ENCODE results near the gene CACNA1I. TPM values are rescaled to one million over a fixed set of nuclear protein-coding genes. Genes with fewer than 3 reads are reported as not detected.
A peak's percentile ranks its signal among the peaks of the same experiment; 100 is the strongest.

CACNA1I gene
- total and polyA plus RNA-seq, 3 experiments from 2014 or later: 0.71 to 4.6 (median 4.6) TPM

DNA sequence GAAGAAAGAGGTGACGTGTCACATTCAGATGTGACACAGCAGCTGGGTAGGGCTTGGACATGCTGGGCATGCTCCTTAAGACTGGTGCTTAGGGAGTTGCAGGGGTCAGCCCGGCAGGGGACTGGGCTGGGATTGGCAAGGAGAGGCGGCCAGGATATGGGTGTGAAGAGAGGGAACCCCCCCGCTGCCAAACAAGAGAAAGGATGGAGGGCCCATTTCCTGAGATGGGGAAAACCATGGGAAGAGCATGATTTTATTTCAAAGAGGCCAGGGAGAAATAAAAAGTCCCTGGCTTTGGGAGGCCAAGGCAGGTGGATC, 44.9 kb upstream of the CACNA1I start:
- peaks cover 71 to 90% (median 82%) of the 10 kb centered on the region in 3 donors for H3K4me1 Mint-ChIP-seq

DNA sequence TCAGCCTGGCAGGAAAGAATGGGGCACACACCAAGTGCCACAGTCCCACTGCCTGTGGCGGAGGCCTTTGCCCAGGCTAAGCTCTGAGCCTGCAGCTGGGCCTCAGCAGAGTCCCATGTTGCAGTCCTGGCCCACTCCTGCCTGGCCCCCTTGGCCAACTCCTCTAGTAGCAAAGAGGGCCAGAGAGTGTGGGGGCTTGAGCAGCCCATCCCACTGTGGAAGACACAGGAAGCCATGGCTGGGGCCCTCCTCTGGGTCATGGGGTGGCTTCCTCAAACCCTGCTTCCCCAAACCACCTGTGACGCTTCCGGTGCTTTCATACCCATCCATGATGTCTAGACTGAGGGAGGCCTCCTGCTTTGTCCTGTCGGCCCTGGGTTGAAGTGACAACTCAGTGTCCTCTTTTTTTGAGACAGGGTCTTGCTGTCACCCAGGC, 43.8 kb upstream of the CACNA1I start:
- H3K27ac ChIP-seq (ENCODE audit: low read depth, low read length): no peak overlapping the region
- H3K4me3 ChIP-seq (ENCODE audit: low read length): peak overlapping the region; percentile 16
- H3K4me1 Mint-ChIP-seq: peaks cover 75 to 94% (median 85%) of the 10 kb centered on the region in 3 donors
- H3K4me3 Mint-ChIP-seq: peak overlapping the region in 4 of 7 donors; percentile 32 to 69 (median 46)
- peaks cover 3 to 72% (median 14%) of the 10 kb centered on the region in 3 donors for H3K36me3 Mint-ChIP-seq
- peaks cover 79% of the 10 kb centered on the region for H3K4me1 ChIP-seq (ENCODE audit: insufficient read depth, low read length)
- ChIA-PET CTCF (interaction anchor here (1.2 to 4.9 kb wide), 5 partner anchors 8 to 34 kb away, joined by 3 to 52 read pairs (median 21); no protein-coding TSS in a partner anchor), POLR2A (interaction anchor here (0.6 to 1.6 kb wide), 5 partner anchors 25 to 736 kb away, joined by 3 to 12 read pairs (median 6); partner anchors contain the start of gene MIEF1)
- no peaks in the 10 kb centered on the region for H3K27me3 Mint-ChIP-seq
- DNase-seq: peak in 2 of 5 donors; percentile 34 to 35
- no peaks in the 10 kb centered on the region for H3K27me3 ChIP-seq (ENCODE audit: insufficient read depth, low read length, poor library complexity, severe bottlenecking)
- H3K27ac Mint-ChIP-seq: peak overlapping the region; percentile 84 to 95 (median 90)
- peaks cover 41% of the 10 kb centered on the region for H3K36me3 ChIP-seq (ENCODE audit: insufficient read depth, low read length)
- H3K9me3 ChIP-seq (ENCODE audit: low read length): no peaks in the 10 kb centered on the region
- no peaks in the 10 kb centered on the region for H3K9me3 Mint-ChIP-seq

More for the DNA sequence above, 44.9 kb upstream of the CACNA1I start:
- Mint-ChIP-seq H3K27me3 (peaks cover 0 to 4% of the 10 kb centered on the region in 2 donors), H3K9me3 (no peaks in the 10 kb centered on the region), H3K4me3 (peak overlapping the region in 2 of 7 donors; percentile 30 to 43), H3K27ac (peak overlapping the region; percentile 34 to 97 (median 77)), H3K36me3 (peaks cover 5 to 73% (median 15%) of the 10 kb centered on the region in 3 donors)
- POLR2A ChIA-PET: no interaction called here
- no peaks in the 10 kb centered on the region for H3K27me3 ChIP-seq (ENCODE audit: insufficient read depth, low read length, poor library complexity, severe bottlenecking)
- H3K4me3 ChIP-seq (ENCODE audit: low read length): no peak overlapping the region
- H3K27ac ChIP-seq (ENCODE audit: low read depth, low read length): no peak overlapping the region
- peaks cover 43% of the 10 kb centered on the region for H3K36me3 ChIP-seq (ENCODE audit: insufficient read depth, low read length)
- CTCF ChIA-PET: interaction anchor here (1.2 to 1.9 kb wide), 4 partner anchors 9 to 127 kb away, joined by 3 to 9 read pairs (median 3); no protein-coding TSS in a partner anchor
- peaks cover 76% of the 10 kb centered on the region for H3K4me1 ChIP-seq (ENCODE audit: insufficient read depth, low read length)
- no peaks in the 10 kb centered on the region for H3K9me3 ChIP-seq (ENCODE audit: low read length)
- no peak for DNase-seq

DNA sequence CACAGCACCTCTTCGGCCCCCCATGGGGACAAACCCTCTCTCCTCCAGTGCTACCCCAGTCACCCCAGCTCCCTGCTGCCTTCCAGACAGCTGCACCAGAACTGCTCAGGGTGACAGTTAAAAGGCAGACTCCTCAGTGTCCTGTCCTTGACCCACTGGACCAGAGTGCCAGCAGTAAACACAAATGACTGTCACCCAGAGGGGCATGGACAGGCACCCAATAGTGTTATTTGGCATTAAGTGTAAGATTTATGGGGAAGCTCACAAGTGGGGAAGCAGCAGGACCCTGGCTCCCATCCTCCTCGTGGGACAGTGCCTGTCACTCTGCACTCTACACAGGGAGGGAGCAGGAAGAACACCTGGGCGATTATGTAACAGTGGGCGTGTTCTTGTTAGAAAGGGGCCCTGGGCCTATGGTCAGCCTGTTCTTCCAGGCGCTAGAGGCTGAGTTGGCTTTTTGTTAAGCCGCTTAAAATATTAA, 43.0 kb upstream of the CACNA1I start:
- ChIA-PET POLR2A (interaction anchor here (1.6 kb wide), 1 partner anchor 26 kb away, joined by 9 read pairs; the partner anchor contains the start of gene MIEF1), CTCF (interaction anchor here (1.2 to 4.9 kb wide), 6 partner anchors 7 to 509 kb away, joined by 3 to 52 read pairs (median 22); partner anchors contain the start of gene ATF4)
- no peak overlapping the region for H3K27ac ChIP-seq (ENCODE audit: low read depth, low read length)
- Mint-ChIP-seq H3K36me3 (peaks cover 0 to 71% (median 7%) of the 10 kb centered on the region in 3 donors), H3K27ac (peak overlapping the region; percentile 84 to 95 (median 90)), H3K9me3 (no peaks in the 10 kb centered on the region), H3K27me3 (no peaks in the 10 kb centered on the region), H3K4me3 (peak overlapping the region in 4 of 7 donors; percentile 3 to 56 (median 42)), H3K4me1 (peaks cover 71 to 92% (median 84%) of the 10 kb centered on the region in 3 donors)
- no peaks in the 10 kb centered on the region for H3K9me3 ChIP-seq (ENCODE audit: low read length)
- peaks cover 77% of the 10 kb centered on the region for H3K4me1 ChIP-seq (ENCODE audit: insufficient read depth, low read length)
- peaks cover 33% of the 10 kb centered on the region for H3K36me3 ChIP-seq (ENCODE audit: insufficient read depth, low read length)
- no peak overlapping the region for H3K4me3 ChIP-seq (ENCODE audit: low read length)
- no peak for DNase-seq
- H3K27me3 ChIP-seq (ENCODE audit: insufficient read depth, low read length, poor library complexity, severe bottlenecking): no peaks in the 10 kb centered on the region

DNA sequence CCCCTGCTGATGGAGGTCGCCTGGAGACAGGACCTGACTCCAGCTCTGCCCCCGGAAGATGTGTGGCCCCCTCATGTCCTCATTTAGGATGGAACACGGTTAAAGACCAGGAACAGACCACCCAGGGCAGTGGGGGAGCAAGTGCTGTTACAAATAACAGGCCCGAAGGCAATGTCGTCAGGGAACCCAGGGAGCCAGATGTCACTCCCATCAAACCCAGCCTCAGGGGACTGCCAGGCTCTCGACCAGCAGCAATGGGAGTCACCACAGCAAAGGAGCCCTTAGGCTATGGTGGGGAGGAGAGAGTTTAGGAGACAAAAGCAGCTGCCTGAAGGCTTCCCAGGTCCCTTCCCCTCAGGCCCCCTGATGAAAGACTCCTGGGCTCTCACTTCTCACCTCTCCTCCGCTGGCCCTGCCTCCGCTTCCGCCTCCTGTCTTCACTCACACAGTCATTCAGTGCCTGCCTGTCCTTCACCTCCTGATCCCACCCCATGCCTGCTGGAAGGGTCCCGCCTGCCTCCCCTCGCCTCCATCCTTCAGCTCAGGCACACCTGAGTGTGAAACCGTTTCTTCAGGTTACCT, 42.4 kb upstream of the CACNA1I start:
- H3K4me3 Mint-ChIP-seq: peak overlapping the region in 2 of 7 donors; percentile 47 to 56
- peaks cover 69 to 91% (median 83%) of the 10 kb centered on the region in 3 donors for H3K4me1 Mint-ChIP-seq
- POLR2A ChIA-PET: interaction anchor here (1.3 to 2.3 kb wide), 4 partner anchors 8 to 516 kb away, joined by 3 to 33 read pairs (median 8); partner anchors contain the start of genes ATF4, MIEF1 and TAB1
- Histone ChIP-seq H3K9me3 (ENCODE audit: low read length) (no peaks in the 10 kb centered on the region), H3K4me3 (ENCODE audit: low read length) (no peak overlapping the region), H3K36me3 (ENCODE audit: insufficient read depth, low read length) (peaks cover 28% of the 10 kb centered on the region), H3K27ac (ENCODE audit: low read depth, low read length) (no peak overlapping the region), H3K27me3 (ENCODE audit: insufficient read depth, low read length, poor library complexity, severe bottlenecking) (no peaks in the 10 kb centered on the region), H3K4me1 (ENCODE audit: insufficient read depth, low read length) (peaks cover 71% of the 10 kb centered on the region)
- DNase-seq: no peak
- peaks cover 0 to 66% (median 3%) of the 10 kb centered on the region in 3 donors for H3K36me3 Mint-ChIP-seq
- peak overlapping the region; percentile 47 to 95 (median 88) for H3K27ac Mint-ChIP-seq
- no peaks in the 10 kb centered on the region for H3K27me3 Mint-ChIP-seq
- CTCF ChIA-PET: interaction anchor here (0.9 to 4.9 kb wide), 23 partner anchors 8 to 658 kb away, joined by 3 to 57 read pairs (median 10); partner anchors contain the start of genes ATF4, MIEF1, RPL3 and TAB1
- no peaks in the 10 kb centered on the region for H3K9me3 Mint-ChIP-seq

DNA sequence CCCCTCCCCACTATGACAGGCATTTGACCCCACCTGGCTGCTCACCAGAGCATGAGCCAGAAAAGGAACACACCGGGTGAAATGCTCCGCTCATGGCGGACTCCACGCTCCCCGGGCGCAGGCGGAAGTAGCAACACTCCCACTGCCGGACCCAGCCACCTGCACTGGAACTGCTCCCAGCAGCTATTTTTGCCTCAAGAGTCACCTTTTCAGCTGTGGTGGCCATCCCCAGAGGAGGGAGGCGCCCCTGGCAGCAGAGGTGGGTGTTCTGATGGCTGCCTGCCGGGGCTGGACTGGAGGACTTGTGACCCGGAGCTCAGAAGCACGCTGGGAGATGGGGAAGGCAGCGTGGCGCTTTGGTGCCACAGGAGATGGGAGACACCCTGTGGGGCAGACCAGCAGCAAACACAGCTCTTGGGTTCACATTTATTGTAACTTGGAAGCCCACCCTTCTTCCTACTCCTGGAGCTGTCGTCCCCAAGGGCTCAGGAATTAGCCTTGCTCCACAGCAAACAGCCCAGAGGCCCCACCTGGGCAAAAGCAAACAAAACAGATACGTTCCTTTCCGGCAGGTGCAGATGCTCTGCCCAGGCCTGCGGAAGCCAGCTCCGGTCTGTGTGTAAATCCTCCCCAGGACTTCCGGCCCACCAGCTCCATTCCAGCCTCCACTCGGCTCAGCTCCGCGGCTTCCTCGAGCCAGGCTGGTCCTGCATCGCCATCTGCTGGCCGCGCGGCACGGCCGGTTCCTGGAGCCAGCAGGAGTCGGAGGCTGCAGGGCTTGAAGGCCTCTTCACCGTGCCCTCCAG, 41.7 kb upstream of the CACNA1I start:
- ChIA-PET CTCF (interaction anchor here (0.6 to 4.9 kb wide), 44 partner anchors 9 to 659 kb away, joined by 3 to 57 read pairs (median 4); partner anchors contain the start of genes ATF4, MIEF1, RPL3 and TAB1), POLR2A (interaction anchor here (0.5 to 2.3 kb wide), 12 partner anchors 8 to 515 kb away, joined by 3 to 33 read pairs (median 4); partner anchors contain the start of genes ATF4, MIEF1, RPL3 and TAB1)
- Histone ChIP-seq H3K36me3 (ENCODE audit: insufficient read depth, low read length) (peaks cover 25% of the 10 kb centered on the region), H3K4me3 (ENCODE audit: low read length) (peak overlapping the region; percentile 25), H3K9me3 (ENCODE audit: low read length) (no peaks in the 10 kb centered on the region), H3K27ac (ENCODE audit: low read depth, low read length) (no peak overlapping the region), H3K27me3 (ENCODE audit: insufficient read depth, low read length, poor library complexity, severe bottlenecking) (no peaks in the 10 kb centered on the region), H3K4me1 (ENCODE audit: insufficient read depth, low read length) (peaks cover 67% of the 10 kb centered on the region)
- H3K36me3 Mint-ChIP-seq: peaks cover 0 to 62% (median 3%) of the 10 kb centered on the region in 3 donors
- H3K27me3 Mint-ChIP-seq: no peaks in the 10 kb centered on the region
- H3K4me1 Mint-ChIP-seq: peaks cover 66 to 89% (median 83%) of the 10 kb centered on the region in 3 donors
- H3K4me3 Mint-ChIP-seq: peak overlapping the region; percentile 40 to 87 (median 73)
- H3K27ac Mint-ChIP-seq: peak overlapping the region; percentile 80 to 94 (median 86)
- H3K9me3 Mint-ChIP-seq: no peaks in the 10 kb centered on the region
- DNase-seq: peak; percentile 87 to 95 (median 88)

DNA sequence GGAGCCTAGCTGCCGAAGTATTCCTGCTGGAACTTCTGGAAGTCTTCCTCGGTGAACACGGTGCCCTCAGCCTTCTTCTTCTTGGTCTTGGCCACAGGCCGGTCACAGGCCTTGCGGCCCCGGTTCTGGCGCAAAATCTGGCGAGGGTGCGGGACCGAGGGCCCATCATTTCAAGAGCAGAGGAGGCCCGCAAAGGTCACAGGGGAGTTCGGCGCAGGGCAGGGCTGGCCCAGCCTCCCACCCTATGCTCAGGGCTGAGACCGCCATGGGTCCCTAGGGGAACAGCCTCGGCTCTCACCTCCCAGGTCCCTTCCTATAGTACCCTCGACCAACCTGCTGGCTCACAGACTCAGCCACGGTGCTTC, 41.1 kb upstream of the CACNA1I start:
- Histone ChIP-seq H3K27ac (ENCODE audit: low read depth, low read length) (no peak overlapping the region), H3K4me3 (ENCODE audit: low read length) (no peak overlapping the region), H3K36me3 (ENCODE audit: insufficient read depth, low read length) (peaks cover 19% of the 10 kb centered on the region), H3K4me1 (ENCODE audit: insufficient read depth, low read length) (peaks cover 64% of the 10 kb centered on the region), H3K27me3 (ENCODE audit: insufficient read depth, low read length, poor library complexity, severe bottlenecking) (no peaks in the 10 kb centered on the region), H3K9me3 (ENCODE audit: low read length) (no peaks in the 10 kb centered on the region)
- Mint-ChIP-seq H3K4me3 (peak overlapping the region; percentile 40 to 87 (median 73)), H3K27me3 (no peaks in the 10 kb centered on the region), H3K9me3 (no peaks in the 10 kb centered on the region), H3K27ac (peak overlapping the region in 7 of 8 donors; percentile 73 to 92 (median 85)), H3K36me3 (peaks cover 0 to 56% (median 3%) of the 10 kb centered on the region in 3 donors), H3K4me1 (peaks cover 65 to 88% (median 81%) of the 10 kb centered on the region in 3 donors)
- ChIA-PET POLR2A (interaction anchor here (0.5 to 2.3 kb wide), 13 partner anchors 9 to 515 kb away, joined by 3 to 33 read pairs (median 4); partner anchors contain the start of genes ATF4, MIEF1, RPL3 and TAB1), CTCF (interaction anchor here (0.7 to 4.9 kb wide), 41 partner anchors 9 to 660 kb away, joined by 3 to 57 read pairs (median 4); partner anchors contain the start of genes ATF4, MIEF1, RPL3 and TAB1)
- no peak for DNase-seq

DNA sequence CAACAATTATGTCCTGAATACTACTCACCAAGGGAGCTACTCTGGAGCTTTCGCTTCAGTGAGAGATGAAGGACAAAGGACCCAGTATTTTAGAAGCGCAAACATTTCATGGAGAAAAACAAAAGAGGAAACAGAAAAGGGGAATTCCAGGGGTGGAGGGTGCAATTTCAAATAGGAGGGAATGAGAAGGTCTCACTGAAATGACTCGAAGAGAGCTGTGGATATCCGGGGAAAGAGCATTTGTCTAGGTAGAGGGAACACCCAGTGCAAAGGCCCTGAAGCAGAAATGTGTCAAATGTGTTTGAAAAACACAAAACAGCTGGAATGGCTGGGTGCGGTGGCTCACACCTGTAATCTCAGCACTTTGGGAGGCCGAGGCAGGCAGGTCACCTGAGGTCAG, 40.4 kb upstream of the CACNA1I start:
- POLR2A ChIA-PET: interaction anchor here (0.5 to 2.3 kb wide), 5 partner anchors 10 to 514 kb away, joined by 3 to 33 read pairs (median 4); partner anchors contain the start of genes ATF4 and TAB1
- H3K4me3 Mint-ChIP-seq: peak overlapping the region; percentile 0 to 92 (median 69)
- CTCF ChIA-PET: interaction anchor here (0.8 to 4.9 kb wide), 15 partner anchors 10 to 495 kb away, joined by 3 to 57 read pairs (median 5); partner anchors contain the start of genes ATF4, MIEF1 and TAB1
- Histone ChIP-seq H3K36me3 (ENCODE audit: insufficient read depth, low read length) (peaks cover 18% of the 10 kb centered on the region), H3K4me3 (ENCODE audit: low read length) (no peak overlapping the region), H3K9me3 (ENCODE audit: low read length) (no peaks in the 10 kb centered on the region), H3K4me1 (ENCODE audit: insufficient read depth, low read length) (peaks cover 70% of the 10 kb centered on the region), H3K27ac (ENCODE audit: low read depth, low read length) (no peak overlapping the region), H3K27me3 (ENCODE audit: insufficient read depth, low read length, poor library complexity, severe bottlenecking) (no peaks in the 10 kb centered on the region)
- peak overlapping the region in 6 of 8 donors; percentile 19 to 92 (median 64) for H3K27ac Mint-ChIP-seq
- H3K27me3 Mint-ChIP-seq: no peaks in the 10 kb centered on the region
- peaks cover 0 to 50% (median 3%) of the 10 kb centered on the region in 3 donors for H3K36me3 Mint-ChIP-seq
- H3K9me3 Mint-ChIP-seq: no peaks in the 10 kb centered on the region
- peaks cover 60 to 83% (median 78%) of the 10 kb centered on the region in 3 donors for H3K4me1 Mint-ChIP-seq
- DNase-seq: no peak

Data from CD8-positive, alpha-beta memory T cell (primary cell).